ENCODE data around the gene ITPKC.
"Not testable (repeated sequence)": the region's sequence is repeated elsewhere in the genome, so short reads cannot be mapped to it uniquely, and the experiment has no call there.

The ITPKC gene

DNA sequence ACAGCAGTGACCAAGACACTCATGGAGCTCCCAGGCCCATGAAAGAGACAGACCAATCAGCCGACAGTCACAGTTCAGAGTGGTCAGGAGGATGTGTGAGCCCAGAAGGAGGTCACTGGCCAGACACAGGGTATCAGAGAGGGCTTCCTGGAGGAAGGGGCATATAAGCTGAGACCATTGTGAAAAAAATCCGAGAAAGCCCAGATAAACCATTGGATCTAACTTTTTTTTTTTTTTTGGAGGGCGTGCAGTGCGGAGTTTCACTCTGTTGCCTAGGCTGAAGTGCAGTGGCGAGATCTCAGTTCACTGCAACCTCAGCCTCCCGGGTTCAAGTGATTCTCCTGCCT is 4.2 kb downstream of the ITPKC start:
- no peak overlapping the region for H3K4me3 ChIP-seq (ENCODE audit: low read depth, low read length)
- TF ChIP-seq, protein P1, sequence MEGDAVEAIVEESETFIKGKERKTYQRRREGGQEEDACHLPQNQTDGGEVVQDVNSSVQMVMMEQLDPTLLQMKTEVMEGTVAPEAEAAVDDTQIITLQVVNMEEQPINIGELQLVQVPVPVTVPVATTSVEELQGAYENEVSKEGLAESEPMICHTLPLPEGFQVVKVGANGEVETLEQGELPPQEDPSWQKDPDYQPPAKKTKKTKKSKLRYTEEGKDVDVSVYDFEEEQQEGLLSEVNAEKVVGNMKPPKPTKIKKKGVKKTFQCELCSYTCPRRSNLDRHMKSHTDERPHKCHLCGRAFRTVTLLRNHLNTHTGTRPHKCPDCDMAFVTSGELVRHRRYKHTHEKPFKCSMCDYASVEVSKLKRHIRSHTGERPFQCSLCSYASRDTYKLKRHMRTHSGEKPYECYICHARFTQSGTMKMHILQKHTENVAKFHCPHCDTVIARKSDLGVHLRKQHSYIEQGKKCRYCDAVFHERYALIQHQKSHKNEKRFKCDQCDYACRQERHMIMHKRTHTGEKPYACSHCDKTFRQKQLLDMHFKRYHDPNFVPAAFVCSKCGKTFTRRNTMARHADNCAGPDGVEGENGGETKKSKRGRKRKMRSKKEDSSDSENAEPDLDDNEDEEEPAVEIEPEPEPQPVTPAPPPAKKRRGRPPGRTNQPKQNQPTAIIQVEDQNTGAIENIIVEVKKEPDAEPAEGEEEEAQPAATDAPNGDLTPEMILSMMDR (IDR thresholded peaks at IDR 0.05; ENCODE audit: low read depth, low read length) = no peak

DNA sequence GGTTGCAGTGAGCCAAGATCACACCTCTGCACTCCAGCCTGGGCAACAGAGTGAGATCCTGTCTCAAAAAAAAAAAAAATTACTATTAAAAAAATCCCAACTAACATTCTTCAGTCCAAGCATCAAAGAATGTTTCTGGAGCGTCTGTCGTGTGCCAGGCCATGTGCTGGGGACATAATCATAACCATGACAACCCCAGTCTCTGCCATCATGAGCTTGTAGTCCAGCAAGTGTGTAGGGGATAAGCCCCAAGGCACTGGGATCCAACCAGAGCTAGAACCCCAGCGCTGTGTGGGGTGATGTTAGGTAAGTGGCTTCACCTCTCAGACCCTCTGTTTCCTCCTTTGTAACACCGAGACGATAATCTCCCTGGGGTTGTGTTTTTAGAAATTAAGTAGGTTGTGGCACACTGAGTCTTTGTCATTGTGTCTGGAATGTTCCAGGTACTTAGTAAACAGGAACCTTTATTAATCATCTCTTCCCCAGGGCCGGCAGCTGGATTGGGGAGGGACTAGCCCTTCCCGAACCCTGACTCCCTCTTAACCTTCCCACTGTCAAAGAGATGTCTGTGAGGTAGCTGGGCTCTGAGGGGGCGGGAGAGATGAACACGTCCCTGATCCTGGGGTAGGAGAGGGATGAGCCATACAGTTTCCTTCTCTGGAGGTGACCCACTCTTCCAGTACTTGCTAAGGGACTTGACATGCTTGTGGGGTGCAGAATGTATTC is 5.2 kb downstream of the ITPKC start:
- TF ChIP-seq, protein P1 (IDR thresholded peaks at IDR 0.05; ENCODE audit: low read depth, low read length) = no peak
- H3K4me3 ChIP-seq (ENCODE audit: low read depth, low read length) = no peak overlapping the region

DNA sequence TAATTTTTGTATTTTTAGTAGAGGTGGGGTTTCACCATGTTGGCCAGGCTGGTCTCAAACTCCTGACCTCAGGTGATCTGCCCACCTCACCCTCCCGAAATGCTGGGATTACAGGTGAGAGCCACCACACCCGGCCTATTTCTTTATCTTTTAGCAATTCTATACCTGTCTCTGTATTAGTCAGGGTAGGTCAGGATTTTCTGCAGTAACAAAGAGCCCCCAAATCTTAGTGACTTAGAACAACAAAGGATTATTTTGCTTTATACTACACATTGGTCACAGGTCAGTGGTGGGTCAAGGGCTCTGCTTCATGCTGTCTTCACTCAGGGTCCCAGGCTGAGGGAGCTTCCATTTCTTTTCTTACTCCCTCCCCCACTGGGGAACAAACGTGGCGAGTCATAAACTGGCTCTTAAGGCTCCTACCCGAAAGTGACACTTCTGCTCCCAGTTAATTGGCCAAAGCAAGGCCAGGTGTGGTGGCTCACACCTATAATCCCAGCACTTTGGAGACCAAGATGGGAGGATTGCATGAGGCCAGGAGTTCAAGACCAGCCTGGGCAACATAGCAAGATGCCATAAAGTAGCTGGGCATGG is 6.8 kb downstream of the ITPKC start:
- H3K4me3 ChIP-seq (ENCODE audit: low read depth, low read length) = no peak overlapping the region
- TF ChIP-seq, protein P1 (IDR thresholded peaks at IDR 0.05; ENCODE audit: low read depth, low read length) = no peak

DNA sequence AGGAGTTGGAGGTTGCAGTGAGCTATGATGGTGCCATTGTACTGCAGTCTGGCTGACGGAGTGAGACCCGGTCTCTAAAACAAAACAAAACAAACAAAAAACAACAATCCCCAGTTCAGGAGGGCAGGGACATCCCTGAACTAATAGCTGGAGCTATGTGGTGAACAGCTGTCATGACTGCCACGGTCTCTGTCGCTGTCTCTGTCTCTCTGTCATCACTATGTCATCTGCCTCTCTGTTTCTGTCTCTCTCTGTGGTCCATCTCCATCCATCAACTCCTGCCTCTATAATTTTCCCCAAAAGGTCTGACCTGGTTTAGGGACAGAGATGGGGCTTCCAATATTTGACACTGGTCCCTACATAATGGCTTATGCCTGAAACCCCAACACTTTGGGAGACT is 7.4 kb downstream of the ITPKC start:
- H3K4me3 ChIP-seq (ENCODE audit: low read depth, low read length) = no peak overlapping the region
- TF ChIP-seq, protein P1 (IDR thresholded peaks at IDR 0.05; ENCODE audit: low read depth, low read length) = no peak

DNA sequence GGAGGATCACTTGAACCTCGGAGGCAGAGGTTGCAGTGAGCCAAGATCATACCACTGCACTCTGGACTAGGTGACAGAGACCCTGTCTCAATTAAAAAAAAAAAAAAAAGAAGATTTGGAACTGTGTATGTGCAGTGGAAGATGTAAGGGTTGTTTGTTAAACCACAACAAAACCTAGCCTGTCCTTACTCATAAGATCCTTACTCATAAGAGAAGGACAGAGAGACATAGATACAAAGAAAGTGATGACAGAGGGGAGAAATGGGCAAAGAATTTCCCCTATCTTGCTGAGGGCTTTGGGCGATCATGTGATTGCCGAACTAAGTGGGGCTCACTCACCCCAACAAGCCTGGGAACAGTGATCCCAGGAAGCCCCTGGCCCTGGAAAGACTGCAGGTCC is 7.9 kb downstream of the ITPKC start:
- H3K4me3 ChIP-seq (ENCODE audit: low read depth, low read length) = no peak overlapping the region
- TF ChIP-seq, protein P1 (IDR thresholded peaks at IDR 0.05; ENCODE audit: low read depth, low read length) = no peak

DNA sequence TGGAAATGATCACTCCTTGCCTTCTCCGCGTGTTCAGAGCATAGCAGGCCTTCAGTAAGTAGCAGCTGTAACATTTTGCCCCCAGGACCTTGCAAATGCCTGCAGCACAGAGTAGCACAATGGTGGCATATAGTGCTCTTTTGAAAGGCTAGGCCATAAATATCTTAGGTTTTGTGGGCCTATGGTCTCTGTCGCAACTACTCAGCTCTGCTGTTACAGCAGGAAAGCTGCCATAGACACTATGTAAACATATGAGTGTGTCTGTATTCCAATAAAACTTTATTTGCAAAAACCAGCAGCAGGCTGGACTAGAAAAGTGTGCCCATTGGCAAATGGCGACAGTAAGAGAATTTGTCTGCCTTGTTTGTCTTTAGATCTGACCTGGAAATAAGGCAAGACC is 9.4 kb downstream of the ITPKC start:
- TF ChIP-seq, protein P1 (IDR thresholded peaks at IDR 0.05; ENCODE audit: low read depth, low read length) = no peak
- no peak overlapping the region for H3K4me3 ChIP-seq (ENCODE audit: low read depth, low read length)

DNA sequence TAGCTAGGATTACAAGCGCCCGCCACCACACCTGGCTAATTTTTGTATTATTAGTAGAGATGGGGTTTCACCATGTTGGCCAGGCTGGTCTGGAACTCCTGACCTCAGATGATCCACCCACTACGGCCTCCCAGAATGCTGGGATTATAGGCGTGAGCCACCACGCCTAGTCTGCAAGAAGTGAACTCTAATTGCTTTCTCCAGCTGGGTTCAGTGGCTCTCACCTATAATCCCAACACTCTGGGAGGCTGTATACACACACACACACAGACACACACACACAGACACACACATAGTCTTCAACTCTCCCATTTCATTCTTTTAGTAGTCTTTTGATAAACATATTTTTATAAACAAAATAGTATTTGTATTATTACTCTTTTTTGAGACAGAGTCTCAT is 13.2 kb downstream of the ITPKC start:
- not testable (repeated sequence) for H3K4me3 ChIP-seq (ENCODE audit: low read depth, low read length)

DNA sequence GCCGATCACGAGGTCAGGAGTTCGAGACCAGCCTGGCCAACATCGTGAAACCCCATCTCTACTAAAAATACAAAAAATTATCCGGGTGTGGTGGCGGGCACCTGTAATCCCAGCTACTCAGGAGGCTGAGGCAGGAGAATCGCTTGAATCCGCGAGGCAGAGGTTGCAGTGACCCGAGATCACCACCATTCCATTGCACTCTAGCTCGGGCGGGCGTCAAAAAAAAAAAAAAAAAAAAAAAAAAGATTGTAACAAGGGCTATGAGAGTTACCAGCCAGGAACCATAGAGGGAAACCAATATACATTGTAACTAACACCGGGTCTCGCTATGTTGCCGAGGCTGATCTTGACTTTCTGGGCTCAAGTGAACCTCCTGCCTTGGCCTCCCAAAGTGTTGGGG is 15.4 kb downstream of the ITPKC start:
- not testable (repeated sequence) for H3K4me3 ChIP-seq (ENCODE audit: low read depth, low read length)
